IPS-15b (cell line): Measurements from ENCODE around the gene WDR45B.

Source experiments
- H3K27me3 ChIP-seq: one replicate; pipeline ENCODE4 v1.6.1; 2013; ENCODE audit warnings: low read length; ENCODE audit not compliant: control insufficient read depth, insufficient read depth
- H3K36me3 ChIP-seq: one replicate; pipeline ENCODE4 v1.6.1; 2013; ENCODE audit warnings: low read length; ENCODE audit not compliant: control insufficient read depth, insufficient read depth
- H3K4me1 ChIP-seq: one replicate; pipeline ENCODE4 v1.6.1; 2013; ENCODE audit warnings: mild to moderate bottlenecking, low read length; ENCODE audit not compliant: control insufficient read depth, insufficient read depth
- H3K4me3 ChIP-seq: one replicate; pipeline ENCODE4 v1.5.1; 2013; ENCODE audit warnings: low read depth, low read length
- H3K9ac ChIP-seq: one replicate; pipeline ENCODE4 v1.6.1; 2013; ENCODE audit warnings: low read depth, mild to moderate bottlenecking, low read length
- H3K9me3 ChIP-seq: one replicate; pipeline ENCODE4 v1.6.1; 2013; ENCODE audit warnings: mild to moderate bottlenecking, low read length; ENCODE audit not compliant: control insufficient read depth, insufficient read depth

WDR45B gene

DNA sequence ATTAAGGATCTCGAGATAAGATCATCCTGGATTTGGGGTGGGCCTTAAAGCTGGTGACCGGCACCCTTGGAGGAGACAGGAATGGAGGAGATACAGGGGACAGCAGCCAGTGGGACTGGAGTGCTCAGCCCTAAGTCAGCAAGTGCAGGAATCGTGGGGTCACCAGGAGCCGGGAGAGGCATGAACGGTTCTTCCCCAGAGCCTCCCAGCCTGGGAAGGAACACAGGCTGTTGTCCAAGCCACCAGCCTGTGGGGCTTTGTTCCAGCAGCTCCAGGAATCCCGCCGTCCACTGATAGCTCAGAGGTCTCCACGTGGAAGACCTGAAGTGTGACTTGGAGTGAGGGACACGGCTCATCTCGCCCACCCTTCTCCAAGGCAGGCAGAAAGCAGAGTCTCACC, 2.5 kb upstream of the WDR45B start:
- H3K4me3 ChIP-seq: no peak overlapping the region
- H3K36me3 ChIP-seq: no peaks in the 10 kb centered on the region
- no peak overlapping the region for H3K9ac ChIP-seq
- no peaks in the 10 kb centered on the region for H3K9me3 ChIP-seq
- no peaks in the 10 kb centered on the region for H3K27me3 ChIP-seq
- H3K4me1 ChIP-seq: no peaks in the 10 kb centered on the region

DNA sequence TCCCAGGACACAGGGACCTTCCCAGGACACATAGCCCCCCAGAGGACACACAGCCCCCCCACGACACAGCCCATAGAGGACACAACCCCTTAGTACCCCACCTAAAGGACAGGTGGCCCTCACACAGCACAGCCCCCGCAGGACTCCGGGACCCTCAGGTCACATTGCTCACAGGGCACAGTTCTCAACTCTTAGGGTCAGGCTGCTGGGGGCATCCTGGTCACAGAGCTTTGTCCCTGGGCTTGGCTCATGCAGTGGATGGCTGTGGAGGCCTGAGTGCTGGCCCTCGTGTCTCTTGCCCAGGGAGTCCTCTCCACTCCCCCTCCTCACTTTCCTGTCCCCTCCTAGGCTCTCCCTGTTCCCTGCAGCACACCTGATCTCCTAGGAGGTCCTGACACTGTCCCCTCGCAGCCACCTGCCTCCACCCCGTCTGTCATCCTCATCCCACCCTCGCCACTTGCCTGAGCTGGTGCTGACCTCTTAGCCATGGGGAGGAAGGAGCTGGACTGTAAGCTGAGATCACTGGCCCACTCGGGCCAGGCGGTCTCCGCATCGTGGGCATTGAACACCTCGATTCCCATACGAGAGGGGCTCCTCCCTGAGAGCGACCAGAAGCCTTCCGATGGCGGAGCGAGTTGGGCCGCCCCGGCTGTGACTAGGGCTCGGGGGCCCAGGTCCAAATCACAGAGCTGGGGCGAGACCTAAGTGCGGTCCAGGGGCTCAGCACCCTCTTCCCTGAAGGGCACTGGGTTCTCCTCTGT, 1.4 kb upstream of the WDR45B start:
- Histone ChIP-seq H3K36me3 (no peaks in the 10 kb centered on the region), H3K4me3 (no peak overlapping the region), H3K9ac (no peak overlapping the region), H3K4me1 (no peaks in the 10 kb centered on the region), H3K9me3 (no peaks in the 10 kb centered on the region), H3K27me3 (no peaks in the 10 kb centered on the region)

DNA sequence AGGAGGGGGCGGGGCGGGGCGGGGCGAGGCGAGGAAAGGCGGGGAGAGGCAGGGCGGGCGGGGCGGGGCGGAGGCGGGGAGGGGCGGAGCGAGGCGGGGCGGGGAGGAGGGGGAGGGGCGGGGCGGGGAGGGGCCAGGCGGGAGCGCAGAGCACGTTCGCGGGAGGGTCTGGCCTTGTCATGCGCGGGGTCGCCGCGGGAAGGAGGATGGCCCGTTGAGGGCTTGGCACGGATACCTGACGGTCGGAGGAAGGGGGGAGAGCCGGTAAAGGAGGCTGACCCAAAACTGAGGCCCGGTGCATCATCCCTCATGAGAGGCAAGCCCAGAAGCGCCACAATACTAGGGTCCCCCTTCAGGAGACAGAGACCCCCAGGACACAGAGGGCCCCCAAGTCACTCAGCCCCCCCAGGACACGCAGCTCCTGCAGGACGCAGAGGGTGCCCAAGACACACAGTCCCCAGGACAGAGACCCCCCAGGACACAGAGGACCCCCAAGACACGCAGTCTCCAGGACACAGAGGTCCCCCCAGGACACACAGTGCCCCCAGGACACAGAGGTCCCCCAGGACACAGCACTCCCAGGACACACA, 593 bp upstream of the WDR45B start:
- peak overlapping the region; percentile 54 for H3K9ac ChIP-seq
- H3K4me3 ChIP-seq: peak overlapping the region; percentile 58
- H3K36me3 ChIP-seq: no peaks in the 10 kb centered on the region
- H3K4me1 ChIP-seq: no peaks in the 10 kb centered on the region
- no peaks in the 10 kb centered on the region for H3K27me3 ChIP-seq
- no peaks in the 10 kb centered on the region for H3K9me3 ChIP-seq

DNA sequence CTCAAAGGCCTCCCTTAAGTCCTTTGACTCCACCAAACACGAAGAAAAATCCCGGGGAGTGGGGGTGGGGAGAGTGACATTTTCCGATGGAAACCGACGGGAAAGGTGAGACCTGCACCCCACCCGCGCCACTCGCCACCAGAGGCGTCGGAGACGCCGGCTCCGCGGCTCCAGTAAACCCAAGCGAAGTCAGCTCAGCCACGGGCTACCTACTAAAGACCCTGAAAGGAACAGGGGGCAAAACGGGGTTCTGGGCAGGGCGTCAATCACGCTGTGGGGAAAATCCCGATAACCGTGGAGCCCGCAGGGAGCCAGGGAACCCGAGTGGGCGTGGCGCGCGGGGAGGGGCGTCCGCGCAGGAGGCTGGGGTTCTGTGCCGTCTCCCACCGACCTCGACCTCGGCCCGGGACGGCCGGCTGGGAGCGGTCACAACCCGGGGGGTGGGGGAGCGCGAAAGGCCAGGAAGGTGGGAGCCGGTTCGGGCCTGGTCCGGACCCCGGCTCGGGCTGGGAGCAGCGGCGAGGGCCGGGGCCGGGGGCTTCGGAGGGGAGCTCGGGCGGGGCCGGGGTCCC, 565 bp downstream of the WDR45B start:
- H3K9me3 ChIP-seq: no peaks in the 10 kb centered on the region

DNA sequence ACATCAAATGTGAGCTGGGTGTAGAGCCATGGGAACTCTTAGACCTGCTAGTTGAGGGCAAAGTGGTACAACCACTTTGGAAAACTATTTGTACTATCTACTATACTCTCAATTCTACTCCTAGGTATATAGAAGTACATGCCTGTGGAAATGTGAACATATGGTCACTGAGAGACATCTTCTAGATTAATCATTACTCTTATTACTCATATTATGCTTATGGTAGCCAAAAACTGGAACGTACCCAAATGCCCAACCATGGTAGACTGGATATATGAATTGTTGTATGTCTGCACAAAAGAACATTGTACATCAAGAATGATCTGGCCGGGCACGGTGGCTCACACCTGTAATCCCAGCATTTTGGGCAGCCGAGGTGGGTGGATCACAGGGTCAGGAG, 2.7 kb downstream of the WDR45B start:
- no peak overlapping the region for H3K4me3 ChIP-seq
- H3K36me3 ChIP-seq: peaks cover 10% of the 10 kb centered on the region
- H3K9ac ChIP-seq: no peak overlapping the region

More for the DNA sequence above, 565 bp downstream of the WDR45B start:
- Histone ChIP-seq H3K36me3 (no peaks in the 10 kb centered on the region), H3K4me1 (no peaks in the 10 kb centered on the region), H3K4me3 (peak overlapping the region; percentile 78), H3K27me3 (no peaks in the 10 kb centered on the region), H3K9ac (peak overlapping the region; percentile 85)

DNA sequence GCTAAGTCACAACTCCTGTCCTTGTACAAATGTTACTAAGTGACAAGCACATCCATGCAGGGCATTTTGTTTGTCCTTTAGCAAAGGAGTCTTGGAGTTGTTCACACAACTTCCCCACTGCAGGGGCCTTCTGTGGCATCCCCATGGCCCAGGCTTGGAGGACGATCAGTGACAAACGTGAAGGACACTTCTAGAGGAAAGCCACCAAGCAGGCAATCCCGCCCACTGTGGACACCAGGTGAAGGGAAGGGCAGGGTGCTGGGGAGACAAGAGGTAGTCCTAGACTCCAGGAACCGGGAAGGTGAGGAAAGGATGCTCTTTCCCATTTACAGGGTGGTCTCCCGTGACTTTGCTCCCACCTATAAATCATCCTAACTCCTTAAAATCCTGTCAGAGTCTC, 4.1 kb downstream of the WDR45B start:
- Histone ChIP-seq H3K27me3 (no peaks in the 10 kb centered on the region), H3K4me3 (no peak overlapping the region), H3K9ac (no peak overlapping the region), H3K9me3 (no peaks in the 10 kb centered on the region), H3K4me1 (no peaks in the 10 kb centered on the region), H3K36me3 (peaks cover 20% of the 10 kb centered on the region)

More for the DNA sequence above, 2.7 kb downstream of the WDR45B start:
- Histone ChIP-seq H3K4me1 (no peaks in the 10 kb centered on the region), H3K9me3 (no peaks in the 10 kb centered on the region), H3K27me3 (no peaks in the 10 kb centered on the region)

DNA sequence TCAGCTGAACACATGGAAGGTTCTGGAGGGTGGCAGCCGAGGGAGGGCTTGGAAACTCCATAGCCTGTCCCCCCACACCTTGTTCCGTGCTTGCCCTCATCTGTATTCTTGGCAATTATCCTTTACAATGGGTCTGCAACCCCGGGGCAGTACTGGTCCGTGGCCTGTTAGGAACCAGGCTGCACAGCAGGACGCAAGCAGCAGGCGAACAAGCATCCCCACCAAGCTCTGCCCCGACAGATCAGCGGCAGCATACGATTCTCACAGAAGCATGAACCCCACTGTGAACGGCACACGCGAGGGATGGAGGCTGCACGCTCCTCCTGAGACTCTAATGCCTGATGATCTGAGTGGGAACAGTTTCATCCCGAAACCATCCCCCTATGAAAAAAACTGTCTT, 6.2 kb downstream of the WDR45B start:
- H3K9me3 ChIP-seq: no peaks in the 10 kb centered on the region
- H3K36me3 ChIP-seq: peaks cover 20% of the 10 kb centered on the region
- H3K4me1 ChIP-seq: no peaks in the 10 kb centered on the region
- no peak overlapping the region for H3K9ac ChIP-seq
- no peaks in the 10 kb centered on the region for H3K27me3 ChIP-seq
- H3K4me3 ChIP-seq: no peak overlapping the region

DNA sequence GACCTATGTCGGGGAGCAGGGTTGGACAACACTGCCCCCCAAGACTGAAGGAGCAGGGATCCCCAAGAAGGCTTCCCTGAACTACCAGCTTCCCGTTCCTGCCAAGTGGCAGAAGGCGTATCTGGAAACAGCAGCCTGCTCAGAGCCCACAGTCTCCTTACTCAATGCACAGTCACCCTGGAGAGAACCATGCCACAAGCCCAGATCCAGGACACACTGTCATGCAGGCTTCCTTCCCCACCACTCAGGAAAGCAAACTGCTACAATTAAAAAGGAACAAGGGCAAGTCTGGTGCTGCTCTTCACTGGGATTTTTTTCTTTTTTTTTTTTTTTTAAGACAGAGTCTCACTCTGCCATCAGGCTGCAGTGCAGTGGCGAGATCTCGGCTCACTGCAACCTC, 8.2 kb downstream of the WDR45B start:
- Histone ChIP-seq H3K4me1 (no peaks in the 10 kb centered on the region), H3K27me3 (no peaks in the 10 kb centered on the region), H3K36me3 (peaks cover 20% of the 10 kb centered on the region), H3K4me3 (no peak overlapping the region), H3K9ac (no peak overlapping the region), H3K9me3 (no peaks in the 10 kb centered on the region)

DNA sequence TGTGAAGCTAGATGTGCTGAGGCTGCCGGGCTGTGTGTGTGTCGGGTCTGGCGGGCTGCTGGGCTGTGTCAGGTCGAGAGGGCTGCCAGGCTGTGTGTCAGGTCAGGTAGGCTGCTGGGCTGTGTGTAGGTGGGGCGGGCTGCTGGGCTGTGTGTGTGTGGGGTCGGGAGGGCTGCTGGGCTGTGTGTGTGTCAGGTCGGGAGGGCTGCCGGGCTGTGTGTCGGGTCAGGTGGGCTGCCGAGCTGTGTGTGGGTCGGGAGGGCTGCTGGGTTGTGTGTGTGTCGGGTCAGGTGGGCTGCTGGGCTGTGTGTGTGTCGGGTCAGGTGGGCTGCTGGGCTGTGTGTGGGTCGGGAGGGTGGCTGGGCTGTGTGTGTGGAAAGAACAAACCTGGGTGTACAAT, 8.6 kb downstream of the WDR45B start:
- Histone ChIP-seq H3K9me3 (no peaks in the 10 kb centered on the region), H3K36me3 (peaks cover 20% of the 10 kb centered on the region), H3K27me3 (no peaks in the 10 kb centered on the region), H3K4me1 (no peaks in the 10 kb centered on the region), H3K4me3 (no peak overlapping the region), H3K9ac (no peak overlapping the region)

DNA sequence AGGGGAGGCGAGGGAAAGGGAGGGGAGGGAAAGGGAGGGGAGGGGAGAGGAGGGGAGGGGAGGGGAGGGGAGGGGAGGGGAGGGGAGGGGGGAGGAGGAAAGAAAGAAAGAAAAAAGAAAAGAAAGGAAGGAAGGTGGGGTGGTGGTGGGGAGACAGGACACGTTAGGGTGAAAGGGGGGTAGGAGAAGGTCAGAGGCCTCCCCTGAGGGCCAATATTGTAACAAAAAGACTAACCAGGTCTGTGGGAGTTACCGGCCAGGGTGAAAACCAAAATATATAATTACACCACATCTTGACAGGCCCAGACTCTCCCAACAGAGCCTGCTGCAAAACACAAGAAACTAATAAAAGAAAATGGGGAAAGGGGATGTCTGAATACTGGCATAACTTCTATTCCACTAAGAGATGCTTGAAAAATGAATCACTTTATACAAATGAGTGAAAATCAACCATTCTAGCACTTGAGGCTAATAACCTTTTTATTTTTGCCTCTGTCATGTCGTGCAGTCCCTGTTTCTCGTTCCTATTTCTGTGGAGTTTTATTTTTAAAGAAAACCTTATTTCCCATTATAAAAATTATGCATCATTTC, 10.0 kb downstream of the WDR45B start:
- Histone ChIP-seq H3K27me3 (no peaks in the 10 kb centered on the region), H3K9ac (no peak overlapping the region), H3K36me3 (peaks cover 22% of the 10 kb centered on the region), H3K4me1 (no peaks in the 10 kb centered on the region), H3K4me3 (no peak overlapping the region), H3K9me3 (no peaks in the 10 kb centered on the region)

DNA sequence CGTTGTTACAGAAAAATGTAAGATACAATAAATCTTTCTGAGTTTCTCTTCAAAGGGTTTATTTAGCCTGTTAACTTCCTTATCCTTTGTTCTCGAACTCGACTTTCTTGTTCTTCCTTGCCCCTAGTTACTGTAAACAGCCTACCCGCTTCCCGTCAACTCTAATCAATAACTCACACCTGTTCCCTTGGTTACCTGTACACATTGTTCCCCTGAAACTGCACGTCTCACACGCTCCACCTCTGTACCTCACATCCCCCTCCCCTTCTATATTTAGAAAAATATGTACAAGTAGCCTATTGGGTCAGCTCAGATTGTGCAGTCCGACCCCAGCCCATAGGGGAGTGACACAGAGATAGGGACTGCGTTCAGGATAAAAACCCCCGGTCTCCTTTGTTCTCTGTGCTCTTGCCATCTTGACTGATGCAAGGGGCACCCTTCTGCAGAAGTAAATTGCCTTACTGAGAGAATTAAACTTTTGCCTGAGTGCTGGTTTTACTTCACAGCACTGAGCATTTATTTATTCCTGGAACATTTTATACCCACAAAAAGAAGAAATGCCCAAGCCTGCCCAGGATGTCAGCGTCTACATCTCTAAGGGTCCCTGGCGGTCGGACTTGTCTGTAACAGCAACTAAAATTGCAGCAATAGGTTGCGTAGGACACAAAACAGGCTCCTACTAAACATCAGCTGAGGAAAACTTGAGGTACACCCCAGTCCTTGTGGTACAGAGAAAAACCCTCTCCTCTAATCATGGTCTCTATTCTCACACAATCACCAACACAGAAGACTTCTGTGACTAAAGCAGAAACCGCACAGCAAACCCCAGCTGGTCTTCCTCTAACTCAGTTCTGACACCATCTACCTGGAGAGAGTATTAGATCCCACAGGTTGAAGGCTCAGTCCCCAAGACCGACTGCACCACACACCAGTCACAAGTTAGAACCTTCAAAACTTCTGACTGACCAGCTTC, 11.3 kb downstream of the WDR45B start:
- H3K9ac ChIP-seq: no peak overlapping the region
- H3K36me3 ChIP-seq: peaks cover 16% of the 10 kb centered on the region
- no peak overlapping the region for H3K4me3 ChIP-seq
- no peaks in the 10 kb centered on the region for H3K9me3 ChIP-seq
- H3K27me3 ChIP-seq: no peaks in the 10 kb centered on the region
- H3K4me1 ChIP-seq: no peaks in the 10 kb centered on the region
